Stimulated activated CD8-positive, alpha-beta memory T cell treated with anti-CD3 and anti-CD28 coated beads, Interleukin-7, amount 100 ng/mL, for 24 hours (primary cell): ENCODE measurements around the gene HINT3.
"Not testable (repeated sequence)": the region's sequence is repeated elsewhere in the genome, so short reads cannot be mapped to it uniquely, and the experiment has no call there.

ENCODE experiments used
- DNase-seq: peaks from one replicate; pipeline ENCODE4 v3.0.0-alpha.2; 2020; ENCODE audit warnings: low read depth

HINT3 gene

DNA sequence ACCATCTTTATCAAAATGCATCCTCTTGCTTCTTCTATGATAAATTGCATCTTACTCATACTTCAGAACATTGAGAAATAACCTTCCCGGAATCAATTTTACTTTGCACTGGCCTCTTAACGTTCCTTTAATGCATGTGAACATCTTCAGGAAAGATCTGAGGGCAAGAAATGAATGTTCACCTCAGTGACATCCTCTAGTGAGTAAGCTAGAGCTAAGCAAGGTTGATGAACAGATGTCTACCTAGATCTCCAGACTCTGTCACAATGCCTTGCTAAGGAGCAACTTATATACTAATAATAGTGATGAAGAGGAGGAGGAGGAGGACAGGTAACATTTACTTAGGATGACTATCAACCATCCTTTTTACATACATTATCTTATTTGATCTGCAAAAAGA is 16.8 kb upstream of the HINT3 start:
- no peak for DNase-seq

DNA sequence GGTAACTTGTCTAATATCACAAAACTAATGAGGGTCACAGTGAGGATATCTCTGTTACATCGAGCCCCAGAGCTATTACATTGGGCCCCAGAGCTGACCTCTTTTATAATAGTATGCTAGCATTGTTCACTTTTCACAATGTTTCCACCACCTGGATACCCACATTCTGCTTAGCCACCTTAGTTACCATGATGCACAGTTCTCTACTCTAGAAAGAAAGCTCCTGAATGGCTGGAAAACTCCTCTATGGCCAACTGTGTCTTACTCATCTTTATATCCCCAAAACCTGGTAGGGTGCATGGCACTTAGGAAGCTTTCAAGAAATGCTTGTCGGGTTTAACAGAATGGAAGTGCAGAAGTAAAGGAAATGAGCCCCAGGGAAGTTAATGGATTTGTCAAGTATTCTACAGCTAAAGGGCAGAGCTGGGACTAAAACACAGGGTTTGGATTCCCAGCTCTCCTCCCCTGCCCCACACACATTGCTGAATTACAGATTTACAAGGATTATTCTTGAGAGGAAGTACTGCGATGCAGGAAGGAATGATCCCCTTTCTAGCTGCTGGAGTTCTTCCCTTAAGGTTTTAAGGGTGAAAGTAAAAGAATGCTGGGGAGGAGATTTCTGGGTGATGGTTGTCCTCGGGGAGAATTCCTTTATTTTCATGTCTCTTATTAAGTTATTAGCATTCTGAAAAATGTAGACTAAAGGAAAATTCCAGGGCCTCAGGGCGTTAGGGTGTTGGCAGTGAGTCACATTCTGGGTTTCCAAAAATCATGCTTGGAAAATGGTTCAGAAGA is 16.1 kb upstream of the HINT3 start:
- DNase-seq = no peak

DNA sequence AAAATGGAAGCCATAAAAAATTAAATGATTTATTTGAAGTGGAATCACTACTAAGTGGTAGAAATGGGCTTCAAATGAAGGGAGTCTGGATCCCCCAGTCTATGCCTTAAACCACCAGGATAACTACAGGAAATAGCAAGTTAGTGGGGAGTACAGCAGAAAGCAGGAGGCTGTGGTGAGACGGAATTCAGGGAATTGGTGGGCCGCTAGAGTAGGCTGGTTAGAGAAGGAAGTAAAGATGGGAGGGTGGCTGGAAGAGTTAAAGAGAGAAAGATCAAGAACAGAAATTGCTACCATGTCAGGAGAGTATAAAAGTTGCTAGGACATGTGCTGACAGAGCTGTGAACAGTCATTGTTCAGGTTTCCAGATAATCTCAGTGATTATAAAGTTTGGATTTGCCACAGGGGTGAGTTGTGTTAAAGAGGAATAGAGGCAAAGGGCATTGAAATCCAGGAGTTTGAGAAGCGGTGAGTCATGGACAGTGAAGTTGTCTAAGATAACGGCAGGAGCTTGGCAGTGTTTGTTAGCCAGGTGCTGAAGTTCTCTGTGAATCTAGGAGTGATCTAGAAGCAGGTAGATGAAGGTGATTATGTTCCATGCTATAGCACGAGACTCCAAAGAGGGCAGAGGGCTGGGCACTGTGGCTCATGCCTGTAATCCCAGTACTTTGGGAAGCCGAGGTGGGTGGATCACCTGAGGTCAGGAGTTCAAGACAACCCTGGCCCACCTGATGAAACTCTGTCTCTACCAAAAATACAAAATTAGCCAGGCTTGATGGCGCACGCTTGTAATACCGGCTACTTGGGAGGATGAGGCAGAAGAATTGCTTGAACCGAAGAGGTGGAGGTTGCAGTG is 13.7 kb upstream of the HINT3 start:
- no peak for DNase-seq

DNA sequence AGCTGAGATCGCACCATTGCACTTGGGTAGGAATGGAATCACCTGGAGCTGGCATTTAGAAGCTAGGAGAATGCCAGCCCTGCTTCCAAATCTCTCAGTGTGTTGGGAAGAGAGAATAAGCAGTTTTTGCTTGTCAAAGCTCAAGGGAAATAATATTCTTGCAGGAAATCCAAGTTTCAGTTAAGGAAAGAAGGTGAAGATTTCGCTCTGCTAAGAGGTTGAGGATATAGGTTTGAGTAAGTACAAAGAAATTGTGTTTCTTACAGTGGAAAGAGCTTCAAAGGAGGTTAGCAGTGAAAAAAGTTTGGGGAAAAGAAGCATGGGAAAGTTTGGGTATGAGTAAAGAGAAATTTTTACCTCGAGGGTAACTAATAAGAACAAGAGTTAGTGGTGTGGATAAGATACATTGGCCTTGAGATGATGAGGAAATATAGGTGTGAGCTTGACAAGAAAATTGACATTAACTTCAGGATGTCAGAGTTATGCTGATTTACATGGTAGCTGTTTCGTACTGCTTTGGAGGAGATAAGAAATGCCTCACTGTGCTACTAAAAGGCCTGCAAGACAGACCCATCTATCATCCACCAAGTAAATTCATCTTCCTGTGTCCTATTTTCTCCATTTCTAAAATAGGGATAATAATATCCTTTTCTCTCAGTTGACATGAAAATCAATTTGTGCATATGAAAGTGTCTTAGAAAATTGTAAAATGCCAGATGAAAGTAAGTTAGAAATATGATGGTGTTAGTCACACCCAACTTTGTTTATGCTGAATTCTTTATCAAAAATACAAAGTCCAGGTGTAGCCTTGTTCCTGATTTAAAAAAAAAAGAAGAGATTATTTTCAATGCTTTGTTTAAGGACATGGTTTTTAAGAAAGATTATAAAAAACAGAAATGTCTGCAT is 12.8 kb upstream of the HINT3 start:
- no peak for DNase-seq

DNA sequence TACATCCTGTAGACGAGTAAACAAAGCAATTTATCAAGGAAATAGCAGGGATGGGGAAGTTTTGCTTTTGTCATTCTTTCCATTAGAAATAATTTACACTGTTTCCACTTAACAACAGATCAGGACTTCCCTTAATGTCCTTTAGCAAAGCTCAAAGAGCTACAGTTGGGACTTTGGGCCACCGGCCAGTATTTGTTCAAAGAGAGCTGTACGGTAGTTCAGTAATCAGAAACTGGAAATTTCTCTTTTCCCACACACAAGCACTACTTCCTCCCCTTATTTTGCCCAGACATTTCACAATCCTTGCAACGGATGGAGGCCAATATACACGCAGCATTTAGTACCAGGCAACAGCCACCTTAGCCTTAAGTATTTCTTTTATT is 12.1 kb upstream of the HINT3 start:
- no peak for DNase-seq

DNA sequence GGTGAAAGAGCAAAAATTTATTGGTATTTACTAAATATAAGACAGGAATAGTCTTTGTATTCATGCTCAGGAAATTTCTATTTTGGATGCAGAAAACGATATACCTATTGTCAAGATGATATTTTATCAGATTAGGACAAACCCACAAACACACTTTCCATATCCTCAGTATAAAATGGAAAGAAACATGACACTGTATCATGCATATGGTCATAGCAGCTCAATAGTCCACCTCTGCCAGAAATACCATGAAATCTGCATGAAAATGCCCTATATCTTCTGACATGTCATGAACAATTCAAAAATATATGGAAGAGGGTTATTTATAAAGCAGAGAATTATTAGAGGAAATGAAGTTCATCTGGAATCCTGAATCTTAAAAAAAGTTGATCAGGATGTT is 11.7 kb upstream of the HINT3 start:
- no peak for DNase-seq

DNA sequence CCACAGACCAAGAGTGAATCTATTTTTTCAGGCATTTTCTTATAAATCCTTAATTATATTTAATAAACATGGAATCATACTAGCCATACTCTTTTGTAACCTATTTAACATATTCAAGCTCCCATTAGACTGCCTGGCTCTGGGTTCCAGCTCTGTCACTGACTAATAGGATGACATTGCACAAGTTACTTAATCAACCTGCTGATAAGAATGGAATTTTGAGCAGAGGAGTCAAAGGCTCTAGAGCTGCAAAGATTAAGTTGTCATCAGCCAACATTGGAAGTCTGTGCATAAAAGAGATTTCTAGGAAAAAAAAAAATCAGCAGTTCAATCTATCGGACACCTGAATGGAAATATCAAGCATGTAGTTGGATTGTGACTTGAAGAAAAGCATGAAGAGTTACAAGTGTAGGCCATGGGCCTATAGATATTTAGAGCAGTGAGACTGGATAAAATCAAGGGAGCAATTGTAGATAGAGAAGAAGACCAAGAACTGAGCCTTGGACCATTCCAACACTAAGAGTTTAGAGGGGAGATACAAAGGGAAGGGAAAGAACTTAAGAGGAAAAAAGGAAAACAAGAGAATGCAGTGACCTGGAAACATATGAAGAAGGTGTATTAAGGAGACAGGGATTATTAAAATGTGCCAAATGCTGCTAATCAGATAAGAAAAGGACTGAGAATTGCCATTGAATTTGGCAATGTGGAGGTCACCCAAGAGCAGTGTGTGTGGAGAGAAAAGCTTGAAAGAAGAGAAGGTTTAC is 11.0 kb upstream of the HINT3 start:
- no peak for DNase-seq

DNA sequence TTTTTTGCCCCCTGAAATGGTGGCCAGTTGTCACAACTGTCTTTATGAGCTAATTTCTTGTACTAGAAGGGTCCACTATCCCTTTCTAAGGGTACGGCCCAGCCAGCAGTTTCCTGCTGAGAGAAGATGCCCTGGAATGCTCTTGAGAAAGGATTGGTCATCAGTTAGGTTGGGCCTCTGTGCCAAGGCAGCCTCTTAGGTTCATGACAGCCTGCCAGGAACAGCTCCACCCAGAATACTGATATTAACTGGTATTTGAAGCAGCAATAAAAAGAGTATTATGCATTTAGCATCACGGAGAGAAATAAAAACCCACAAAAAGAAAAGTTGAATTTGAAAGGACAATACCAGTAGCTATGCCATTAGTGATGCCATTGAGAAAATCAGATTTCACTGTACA is 9.0 kb upstream of the HINT3 start:
- DNase-seq = no peak

DNA sequence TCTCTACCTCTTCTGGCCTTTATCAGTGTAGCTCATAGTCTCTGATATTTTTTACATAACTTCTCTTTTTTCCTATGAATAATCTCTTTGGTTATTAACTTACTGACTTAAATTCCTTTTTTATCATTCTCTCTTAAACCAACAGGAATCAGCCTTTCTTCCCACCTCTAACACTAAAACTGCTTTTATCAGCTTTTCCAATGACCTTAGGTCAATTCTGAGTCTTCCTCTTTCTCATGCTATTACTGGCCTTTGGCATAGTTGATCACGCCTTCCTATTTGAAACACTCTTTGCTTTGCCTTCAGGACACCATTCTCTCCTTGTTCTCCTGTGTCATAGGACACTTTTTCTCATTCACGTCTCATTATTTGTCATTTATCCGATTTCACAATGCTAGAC is 8.1 kb upstream of the HINT3 start:
- DNase-seq = no peak

DNA sequence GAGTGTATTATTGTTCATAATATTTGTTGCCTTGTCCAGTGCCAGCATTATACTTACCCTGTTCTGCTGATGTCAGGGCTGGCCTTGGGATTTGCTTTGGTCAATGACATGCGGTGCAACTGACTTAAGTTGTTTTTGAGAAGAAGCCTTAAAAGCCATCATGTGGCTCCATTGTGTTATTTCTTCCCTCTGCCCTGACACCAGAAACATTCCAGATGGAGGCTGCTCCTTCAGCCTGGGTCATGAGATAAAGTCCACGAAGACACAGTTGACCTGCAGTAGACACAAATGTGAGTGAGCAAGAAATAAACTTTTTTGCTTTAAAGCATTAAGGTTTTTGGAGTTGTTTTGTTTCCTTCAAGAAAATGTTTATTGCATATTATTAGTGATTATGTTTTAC is 7.5 kb upstream of the HINT3 start:
- no peak for DNase-seq

DNA sequence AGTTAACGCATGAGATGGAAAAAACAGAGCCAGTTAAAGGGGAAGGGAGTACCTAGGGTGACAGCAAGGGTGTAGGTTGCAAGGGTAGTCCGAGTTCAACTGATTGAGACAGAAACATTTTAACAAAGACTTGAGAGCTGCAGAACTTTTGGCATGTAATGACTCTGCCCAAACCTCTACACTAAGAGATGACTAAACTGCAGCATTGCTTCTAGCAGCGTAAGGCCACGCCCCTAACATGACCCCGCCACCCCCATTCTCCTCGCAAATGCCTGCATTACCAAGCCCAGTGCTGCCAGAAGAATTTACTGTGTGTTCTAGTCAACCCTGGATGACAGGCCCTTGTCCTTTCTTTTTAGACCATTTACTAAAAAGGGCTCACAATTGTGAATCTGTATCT is 6.3 kb upstream of the HINT3 start:
- DNase-seq = no peak

DNA sequence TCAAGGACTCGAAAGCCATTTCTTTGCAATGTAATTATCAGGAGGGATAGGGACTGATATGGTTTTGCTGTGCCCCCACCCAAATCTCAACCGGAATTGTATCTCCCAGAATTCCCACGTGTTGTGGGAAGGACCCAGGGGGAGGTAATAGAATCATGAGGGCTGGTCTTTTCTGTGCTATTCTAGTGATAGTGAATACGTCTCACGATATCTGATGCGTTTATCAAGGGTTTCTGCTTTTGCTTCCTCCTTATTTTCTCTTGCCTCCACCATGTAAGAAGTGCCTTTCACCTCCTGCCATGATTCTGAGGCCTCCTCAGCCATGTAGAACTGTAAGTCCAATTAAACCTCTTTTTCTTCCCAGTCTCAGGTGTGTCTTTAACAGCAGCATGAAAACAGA is 5.9 kb upstream of the HINT3 start:
- not testable (repeated sequence) for DNase-seq

DNA sequence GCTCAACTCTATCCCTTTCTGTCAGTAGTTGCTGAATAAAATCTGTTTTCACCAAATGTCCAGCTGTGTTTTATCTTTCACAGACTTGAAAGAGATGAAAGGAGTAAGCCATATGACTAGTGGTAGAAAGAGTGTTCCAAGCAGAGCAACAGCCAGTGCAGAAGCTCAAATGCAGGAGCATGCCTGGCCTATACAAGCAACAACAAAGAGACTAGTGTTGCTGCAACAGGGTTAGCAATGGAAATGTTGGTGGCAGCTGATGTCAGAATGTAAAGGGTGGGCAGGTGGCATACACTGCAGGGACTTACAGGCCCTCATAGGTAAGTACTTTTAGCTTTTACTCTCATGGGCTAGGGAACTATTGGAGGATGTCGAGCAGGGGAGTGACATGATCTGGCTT is 5.2 kb upstream of the HINT3 start:
- no peak for DNase-seq

DNA sequence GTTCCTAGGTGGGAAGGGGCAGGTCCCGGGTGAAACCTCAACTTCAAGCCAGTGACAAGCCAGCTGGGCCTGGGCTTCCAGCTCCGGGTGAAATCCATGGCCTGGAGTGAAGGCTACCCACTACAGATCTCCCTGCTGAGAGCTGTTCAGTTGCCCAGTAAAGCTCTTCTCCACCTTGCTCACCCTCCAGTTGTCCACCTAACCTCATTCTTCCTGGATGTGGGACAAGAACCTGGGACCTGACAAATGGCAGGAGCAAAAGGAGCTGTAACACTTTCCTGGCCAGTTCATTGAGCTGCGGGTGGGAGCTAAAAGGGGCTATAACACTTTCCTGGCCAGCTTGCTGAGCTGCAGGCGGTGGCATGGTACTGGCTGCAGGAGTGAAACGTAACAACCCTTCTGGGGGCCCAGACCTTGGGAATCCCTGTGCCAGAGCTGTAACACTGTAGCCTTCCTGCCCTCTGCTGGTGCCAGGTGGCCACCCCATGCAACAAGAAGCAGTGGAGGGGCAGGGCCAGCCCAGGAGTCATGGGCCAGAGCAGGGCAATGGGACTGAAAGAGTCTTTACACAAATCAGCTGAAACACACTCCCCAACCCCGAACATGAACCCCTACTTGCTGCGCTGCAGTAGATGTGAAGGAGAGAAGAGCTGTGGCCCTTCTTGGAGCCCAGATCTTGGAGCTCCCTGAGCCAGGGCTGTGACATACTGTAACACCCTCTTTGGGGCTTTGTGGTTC is 3.6 kb upstream of the HINT3 start:
- DNase-seq = no peak

DNA sequence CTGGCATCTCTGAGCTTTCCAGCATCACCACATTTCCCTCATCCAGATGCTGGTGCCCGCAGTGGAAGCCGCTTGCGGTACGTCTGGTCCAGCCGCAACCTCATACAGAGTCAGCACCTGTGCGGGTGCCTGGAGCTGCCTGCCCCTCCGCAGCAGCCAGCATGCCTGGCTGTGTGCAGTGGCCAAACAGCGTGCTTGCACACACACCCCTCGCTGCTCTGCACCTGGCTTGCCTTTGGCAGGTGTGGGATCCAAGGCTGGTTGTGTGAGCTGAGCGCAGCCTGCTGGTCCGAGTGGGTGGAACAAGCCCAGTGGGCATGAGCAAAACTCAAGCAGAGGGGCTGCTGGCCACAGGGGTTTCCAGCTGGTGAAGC is 3.1 kb upstream of the HINT3 start:
- DNase-seq = no peak

DNA sequence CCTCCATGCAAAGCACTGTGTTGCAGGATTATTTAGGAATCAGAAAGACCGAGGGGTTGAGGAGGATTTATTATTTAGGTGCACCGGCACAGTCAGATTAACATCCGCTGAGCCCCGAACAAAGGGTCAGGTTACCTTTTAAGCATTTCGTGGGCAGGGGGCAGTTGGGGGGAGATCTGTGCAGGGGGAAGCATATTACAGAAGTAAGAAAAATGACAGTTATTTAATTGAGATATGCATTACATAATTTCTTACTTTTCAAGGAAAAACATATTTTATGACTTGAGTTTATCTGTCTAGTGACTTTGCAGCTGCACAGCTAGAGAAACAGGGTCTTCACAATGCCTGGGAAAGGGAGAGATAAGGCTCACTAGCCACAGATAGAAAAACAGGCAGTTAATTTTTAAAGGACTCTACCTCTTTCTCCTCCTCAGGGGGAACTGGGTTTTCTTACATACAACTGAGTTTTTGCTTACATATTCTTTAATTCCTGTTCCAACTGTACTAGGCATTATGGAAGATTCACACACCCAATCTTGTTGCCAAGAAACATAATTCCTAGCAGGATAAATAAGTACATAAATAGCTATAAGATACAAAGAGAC is 1.7 kb upstream of the HINT3 start:
- DNase-seq = no peak

DNA sequence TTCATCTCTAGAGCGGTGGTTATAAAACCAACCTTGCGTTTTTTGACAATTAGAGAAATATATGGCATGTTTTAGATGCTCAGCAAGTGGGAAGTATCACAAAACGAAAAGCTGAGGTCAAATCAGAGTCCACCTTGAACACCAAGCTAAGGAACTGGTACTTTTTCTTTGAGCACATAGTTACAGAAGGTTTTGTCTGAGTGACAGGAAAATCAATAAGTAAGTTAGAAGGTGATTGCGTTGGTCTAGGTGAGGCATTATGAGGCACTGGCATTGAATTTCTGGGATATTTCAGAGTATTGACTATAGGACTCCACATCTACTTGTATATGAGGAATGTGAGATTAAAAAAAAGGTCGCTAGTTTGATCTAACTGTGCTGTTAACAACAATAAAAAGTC is 597 bp upstream of the HINT3 start:
- DNase-seq = no peak

DNA sequence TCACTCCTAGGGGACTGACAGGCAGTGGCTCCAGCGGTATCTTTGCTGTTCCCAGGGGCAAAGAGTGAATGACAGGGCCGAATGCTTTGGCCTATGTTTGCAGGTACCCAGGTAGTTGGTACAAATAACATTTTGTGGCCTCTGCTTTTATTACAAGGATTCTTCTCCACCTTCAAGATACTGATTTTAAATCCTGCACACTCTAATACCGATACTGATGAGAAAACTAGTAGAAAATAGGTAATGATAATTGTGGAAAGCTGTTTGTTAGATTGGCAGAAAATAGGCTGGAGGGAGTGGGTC is 772 bp downstream of the HINT3 start:
- no peak for DNase-seq

DNA sequence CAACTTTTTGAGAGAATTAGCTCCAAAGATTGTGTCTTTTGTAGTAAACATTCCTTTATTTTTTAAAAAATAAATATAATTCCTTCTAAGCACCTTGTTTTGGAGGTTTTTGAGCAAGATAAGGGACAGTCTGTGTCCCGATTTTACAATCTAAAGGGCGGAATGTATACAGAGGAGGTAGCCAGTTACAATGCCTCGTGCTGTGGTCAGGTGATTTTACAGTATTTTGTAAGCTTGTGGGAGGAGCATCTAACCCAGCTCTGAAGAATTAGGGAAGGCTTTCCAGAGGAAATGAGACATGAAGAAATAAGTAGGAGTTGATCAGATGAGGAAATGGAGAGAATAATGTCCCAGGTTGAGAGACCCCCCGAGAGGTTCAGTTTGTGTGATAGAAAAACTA is 1.3 kb downstream of the HINT3 start:
- DNase-seq = no peak

DNA sequence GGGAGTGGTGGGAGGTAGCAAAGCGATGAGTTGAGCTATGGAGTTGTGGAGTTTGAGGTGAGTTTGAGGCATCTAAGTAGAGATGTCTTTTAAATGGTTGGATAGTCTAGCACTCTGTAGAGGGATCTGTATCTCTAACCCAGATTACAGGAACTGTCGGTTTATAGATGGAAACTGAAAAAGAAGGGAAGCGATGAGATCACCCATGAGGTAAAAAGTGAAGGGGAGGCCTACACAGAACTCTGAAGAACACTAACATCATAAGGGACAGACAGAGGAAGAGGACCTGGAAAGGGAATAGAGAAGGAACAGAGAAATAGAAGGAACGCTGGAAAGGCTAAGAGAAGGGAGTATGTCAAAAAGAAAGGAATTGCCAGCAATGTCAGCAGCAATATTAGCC is 2.5 kb downstream of the HINT3 start:
- DNase-seq = no peak

DNA sequence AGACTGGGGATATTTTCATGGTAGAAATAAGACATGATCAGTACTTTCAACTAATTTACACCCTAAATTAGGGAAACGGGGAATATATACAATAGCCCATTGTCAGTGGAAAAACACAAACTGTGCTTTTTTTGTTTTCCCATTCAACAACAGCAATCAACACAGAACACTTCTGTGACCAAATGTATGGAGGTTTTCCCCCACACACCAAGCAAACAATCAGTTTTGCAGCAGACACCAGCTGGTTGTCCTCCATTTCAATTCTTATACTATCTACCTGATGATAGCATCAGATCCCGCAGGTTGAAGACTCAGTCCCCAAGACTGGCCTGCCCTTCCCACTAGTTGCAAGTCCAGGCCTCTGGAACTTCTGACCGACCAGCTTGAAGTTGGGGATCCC is 4.5 kb downstream of the HINT3 start:
- no peak for DNase-seq
